COLO668 (cell line): ENCODE results near the gene CIDEA.

Experiments
- DNase-seq: peaks from one replicate; lab custom pipeline; 2025; ENCODE audit not compliant: unreplicated experiment; lab: John Stamatoyannopoulos, UW

CIDEA gene

GRCh38 chr18:12317664-12318333 is 63.6 kb downstream of the CIDEA start:
- no peak for DNase-seq

- no peak for DNase-seq
These were observed 64.2 kb downstream of the CIDEA start for GRCh38 chr18:12318334-12318697.

GRCh38 chr18:12318857-12319256 is 64.7 kb downstream of the CIDEA start:
- no peak for DNase-seq

GRCh38 chr18:12321333-12321732 is 67.2 kb downstream of the CIDEA start:
- no peak for DNase-seq

GRCh38 chr18:12324991-12325725 is 71.0 kb downstream of the CIDEA start:
- no peak for DNase-seq

- DNase-seq: no peak
These were observed 71.6 kb downstream of the CIDEA start for GRCh38 chr18:12325726-12326245.

GRCh38 chr18:12326711-12327460 is 72.7 kb downstream of the CIDEA start:
- no peak for DNase-seq
